ENCODE results near the gene C2CD2. TPM values are rescaled to one million over a fixed set of nuclear protein-coding genes. Genes with fewer than 3 reads are reported as not detected.
A peak's percentile ranks its signal among the peaks of the same experiment; 100 is the strongest.

C2CD2 gene
- total and polyA plus RNA-seq, 2 donors (not counting 1 experiment from before 2014, with no cell fraction given) = 6.8 to 11.9 TPM

DNA sequence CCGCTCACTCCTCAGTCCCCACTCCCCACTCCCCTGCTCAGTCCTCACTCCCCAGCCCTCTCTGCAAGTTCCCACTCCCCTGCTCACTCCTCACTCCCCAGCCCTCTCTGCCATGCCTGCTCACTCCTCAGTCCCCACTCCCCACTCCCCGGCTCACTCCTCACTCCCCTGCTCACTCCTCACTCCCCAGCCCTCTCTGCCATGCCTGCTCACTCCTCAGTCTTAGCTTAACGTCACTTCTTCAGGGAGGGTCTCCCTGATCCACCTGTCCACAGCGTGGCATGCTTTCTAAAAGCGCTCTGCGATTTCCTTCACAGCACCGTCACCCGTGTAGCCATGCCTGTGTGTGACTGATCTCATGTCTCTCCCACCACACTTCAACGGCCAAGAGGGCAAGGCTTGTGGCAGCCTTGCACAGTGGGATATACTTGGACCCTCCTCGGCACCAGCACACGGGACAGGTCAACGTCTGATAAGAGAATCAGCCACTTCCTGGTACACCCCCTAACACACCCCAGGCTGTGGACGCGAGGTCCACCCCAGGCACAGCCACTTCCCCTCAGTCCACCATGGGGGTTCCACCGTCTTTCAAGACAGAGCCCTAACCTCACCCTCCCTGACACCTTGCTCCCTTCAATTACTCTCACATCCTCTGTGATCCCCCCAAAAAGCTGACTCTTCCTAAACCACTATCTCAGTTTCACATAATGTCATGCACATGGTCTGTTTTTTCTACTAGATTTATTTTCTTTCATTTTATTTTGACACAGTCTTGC lies 88.6 kb downstream of the C2CD2 start:
- CTCF ChIA-PET = interaction anchor here (0.6 to 0.9 kb wide), 3 partner anchors 37 to 582 kb away, joined by 3 to 4 read pairs (median 3); no protein-coding TSS in a partner anchor
- intact Hi-C loops (cut with micrococcal nuclease) = loop anchor here (5.0 to 10.0 kb wide), 3 partner anchors 33 to 252 kb away; no protein-coding TSS in a partner anchor
- peak; percentile 15 for ATAC-seq (ENCODE audit: low read depth)
- no peak for DNase-seq
- Histone ChIP-seq H3K79me2 (ENCODE audit: control insufficient read depth, insufficient read depth, low read length) (peaks cover 73% of the 10 kb centered on the region), H3K9me3 (ENCODE audit: control extremely low read depth in 1 of 3, control insufficient read depth in 2 of 3, insufficient read depth in 1 of 3, low read length in 2 of 3) (no peaks in the 10 kb centered on the region), H2AFZ (ENCODE audit: insufficient read depth, low read depth, low read length, poor library complexity, severe bottlenecking) (peak overlapping the region; percentile 31), H3K4me2 (replicated peaks; ENCODE audit: low read depth, low read length, poor library complexity, severe bottlenecking) (peak overlapping the region; percentile 52), H3K36me3 (replicated peaks in 1 of 2; ENCODE audit: control extremely low read depth in 1 of 2, control insufficient read depth in 1 of 2, extremely low read depth in 1 of 2, insufficient read depth in 2 of 2, low read length in 1 of 2) (no peaks in the 10 kb centered on the region), H3K27me3 (replicated peaks in 1 of 4; ENCODE audit: control extremely low read depth in 1 of 4, control insufficient read depth in 3 of 4, insufficient read depth in 4 of 4, low read length in 3 of 4) (no peaks in the 10 kb centered on the region), H3K9ac (ENCODE audit: low read length) (peak overlapping the region; percentile 33), H3K4me3 (ENCODE audit: control extremely low read depth in 1 of 5, extremely low read depth in 1 of 5, insufficient read depth in 1 of 5, low read depth in 2 of 5, low read length in 4 of 5) (no peak overlapping the region), H4K20me1 (ENCODE audit: control insufficient read depth, insufficient read depth, low read length, poor library complexity, severe bottlenecking) (peaks cover 44% of the 10 kb centered on the region), H3K27ac (ENCODE audit: low read length in 2 of 2) (no peak overlapping the region), H3K4me1 (ENCODE audit: control insufficient read depth in 2 of 2, insufficient read depth in 2 of 2, low read length in 2 of 2) (peaks cover 32 to 53% of the 10 kb centered on the region in 2 donors)
- H3K4me3 Mint-ChIP-seq = peak overlapping the region; percentile 67
- H3K4me1 Mint-ChIP-seq = peaks cover 70% of the 10 kb centered on the region
- 65% methylated on average over 14 of the region's 15 CpGs for WGBS (ENCODE audit: insufficient coverage)
- POLR2A ChIA-PET = no interaction called here
- H3K27ac Mint-ChIP-seq = peak overlapping the region; percentile 12
- no peaks in the 10 kb centered on the region for H3K27me3 Mint-ChIP-seq
- H3K9me3 Mint-ChIP-seq (ENCODE audit: insufficient read depth) = no peaks in the 10 kb centered on the region
- TF ChIP-seq, protein P1, sequence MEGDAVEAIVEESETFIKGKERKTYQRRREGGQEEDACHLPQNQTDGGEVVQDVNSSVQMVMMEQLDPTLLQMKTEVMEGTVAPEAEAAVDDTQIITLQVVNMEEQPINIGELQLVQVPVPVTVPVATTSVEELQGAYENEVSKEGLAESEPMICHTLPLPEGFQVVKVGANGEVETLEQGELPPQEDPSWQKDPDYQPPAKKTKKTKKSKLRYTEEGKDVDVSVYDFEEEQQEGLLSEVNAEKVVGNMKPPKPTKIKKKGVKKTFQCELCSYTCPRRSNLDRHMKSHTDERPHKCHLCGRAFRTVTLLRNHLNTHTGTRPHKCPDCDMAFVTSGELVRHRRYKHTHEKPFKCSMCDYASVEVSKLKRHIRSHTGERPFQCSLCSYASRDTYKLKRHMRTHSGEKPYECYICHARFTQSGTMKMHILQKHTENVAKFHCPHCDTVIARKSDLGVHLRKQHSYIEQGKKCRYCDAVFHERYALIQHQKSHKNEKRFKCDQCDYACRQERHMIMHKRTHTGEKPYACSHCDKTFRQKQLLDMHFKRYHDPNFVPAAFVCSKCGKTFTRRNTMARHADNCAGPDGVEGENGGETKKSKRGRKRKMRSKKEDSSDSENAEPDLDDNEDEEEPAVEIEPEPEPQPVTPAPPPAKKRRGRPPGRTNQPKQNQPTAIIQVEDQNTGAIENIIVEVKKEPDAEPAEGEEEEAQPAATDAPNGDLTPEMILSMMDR (IDR thresholded peaks at IDR 0.05) = no peak
- no peak for TF ChIP-seq EZH2 (IDR thresholded peaks at IDR 0.05; ENCODE audit: borderline replicate concordance, insufficient read depth, low read depth, low read length, poor library complexity, severe bottlenecking)
